ENCODE data around the gene CHRFAM7A.
"Not testable (repeated sequence)": the region's sequence is repeated elsewhere in the genome, so short reads cannot be mapped to it uniquely, and the experiment has no call there.

DNA sequence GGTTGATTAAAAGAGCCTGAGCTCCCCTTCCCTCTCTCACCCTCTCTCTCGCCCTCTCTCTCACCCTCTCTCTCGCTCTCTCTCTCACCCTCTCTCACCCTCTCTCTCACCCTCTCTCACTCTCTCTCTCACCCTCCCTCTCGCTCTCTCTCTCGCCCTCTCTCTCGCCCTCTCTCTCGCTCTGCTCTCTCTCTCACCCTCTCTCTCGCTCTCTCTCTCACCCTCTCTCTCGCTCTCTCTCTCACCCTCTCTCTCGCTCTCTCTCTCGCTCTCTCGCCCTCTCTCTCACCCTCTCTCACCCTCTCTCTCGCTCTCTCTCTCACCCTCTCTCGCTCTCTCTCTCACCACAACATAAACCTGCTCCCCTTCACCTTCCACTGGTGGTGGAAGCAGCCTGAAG lies 67.2 kb downstream of the CHRFAM7A start:
- not testable (repeated sequence) for TF ChIP-seq POLR2A (IDR thresholded peaks at IDR 0.05)
- TF ChIP-seq, protein P1, sequence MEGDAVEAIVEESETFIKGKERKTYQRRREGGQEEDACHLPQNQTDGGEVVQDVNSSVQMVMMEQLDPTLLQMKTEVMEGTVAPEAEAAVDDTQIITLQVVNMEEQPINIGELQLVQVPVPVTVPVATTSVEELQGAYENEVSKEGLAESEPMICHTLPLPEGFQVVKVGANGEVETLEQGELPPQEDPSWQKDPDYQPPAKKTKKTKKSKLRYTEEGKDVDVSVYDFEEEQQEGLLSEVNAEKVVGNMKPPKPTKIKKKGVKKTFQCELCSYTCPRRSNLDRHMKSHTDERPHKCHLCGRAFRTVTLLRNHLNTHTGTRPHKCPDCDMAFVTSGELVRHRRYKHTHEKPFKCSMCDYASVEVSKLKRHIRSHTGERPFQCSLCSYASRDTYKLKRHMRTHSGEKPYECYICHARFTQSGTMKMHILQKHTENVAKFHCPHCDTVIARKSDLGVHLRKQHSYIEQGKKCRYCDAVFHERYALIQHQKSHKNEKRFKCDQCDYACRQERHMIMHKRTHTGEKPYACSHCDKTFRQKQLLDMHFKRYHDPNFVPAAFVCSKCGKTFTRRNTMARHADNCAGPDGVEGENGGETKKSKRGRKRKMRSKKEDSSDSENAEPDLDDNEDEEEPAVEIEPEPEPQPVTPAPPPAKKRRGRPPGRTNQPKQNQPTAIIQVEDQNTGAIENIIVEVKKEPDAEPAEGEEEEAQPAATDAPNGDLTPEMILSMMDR (IDR thresholded peaks at IDR 0.05) = not testable (repeated sequence)
